Astrocyte (in vitro differentiated cells and primary cell): ENCODE data around the gene ARCN1. TPM values are rescaled to one million over a fixed set of nuclear protein-coding genes. Genes with fewer than 3 reads are reported as not detected.

Experiments used
- DNase-seq: peaks from one replicate; pipeline ENCODE4 v3.0.0-alpha.2; 2010; ENCODE audit warnings: low read depth
- FAIRE-seq: peaks from 2 replicates; lab custom pipeline; 2011; peaks lifted over from hg19 to GRCh38; lab: Jason Lieb, UNC
- H2AFZ ChIP-seq: 2 replicates; pipeline ENCODE4 v1.6.0; 2012; ENCODE audit warnings: low read depth, low read length, inconsistent platforms
- H3K27ac ChIP-seq: 2 replicates; pipeline ENCODE4 v1.5.1; 2011; ENCODE audit warnings: low read depth, low read length, inconsistent platforms
- H3K27me3 ChIP-seq: 2 replicates; pipeline ENCODE4 v1.6.0; 2011; ENCODE audit warnings: low read length, inconsistent platforms; ENCODE audit not compliant: insufficient read depth
- H3K36me3 ChIP-seq: 2 replicates; pipeline ENCODE4 v1.5.1; 2011; ENCODE audit warnings: low read length, inconsistent platforms; ENCODE audit not compliant: insufficient read depth
- H3K4me1 ChIP-seq: 2 replicates; pipeline ENCODE4 v1.5.1; 2011; ENCODE audit warnings: low read length, inconsistent platforms; ENCODE audit not compliant: insufficient read depth
- H3K4me2 ChIP-seq: 2 replicates; pipeline ENCODE4 v1.6.0; 2012; ENCODE audit warnings: low read length, inconsistent platforms
- H3K4me3 ChIP-seq: 2 replicates; pipeline ENCODE4 v1.5.1; 2011; ENCODE audit warnings: low read depth, mild to moderate bottlenecking, low read length, inconsistent platforms; ENCODE audit not compliant: insufficient read depth
- H3K79me2 ChIP-seq: 2 replicates; pipeline ENCODE4 v1.6.0; 2012; ENCODE audit warnings: mild to moderate bottlenecking, low read length, inconsistent platforms; ENCODE audit not compliant: insufficient read depth
- H3K9ac ChIP-seq: 2 replicates; pipeline ENCODE4 v1.6.0; 2012; ENCODE audit warnings: mild to moderate bottlenecking, low read length, inconsistent platforms
- H3K9me3 ChIP-seq: 2 replicates; pipeline ENCODE4 v1.5.1; 2012; ENCODE audit warnings: low read depth, mild to moderate bottlenecking, low read length, inconsistent platforms; ENCODE audit not compliant: insufficient read depth
- H4K20me1 ChIP-seq: 2 replicates; pipeline ENCODE4 v1.6.0; 2012; ENCODE audit warnings: low read length, inconsistent platforms; ENCODE audit not compliant: insufficient read depth
- H3K27ac Mint-ChIP-seq: one replicate; pipeline ENCODE4 v1.8.0; 2021; ENCODE audit warnings: mild to moderate bottlenecking, mixed read lengths; ENCODE audit not compliant: unreplicated experiment
- H3K27me3 Mint-ChIP-seq: one replicate; pipeline ENCODE4 v1.8.0; 2021; ENCODE audit warnings: low read depth, mixed read lengths; ENCODE audit not compliant: unreplicated experiment
- H3K36me3 Mint-ChIP-seq: one replicate; pipeline ENCODE4 v1.8.0; 2021; ENCODE audit warnings: low read depth, mixed read lengths; ENCODE audit not compliant: unreplicated experiment
- H3K4me1 Mint-ChIP-seq: one replicate; pipeline ENCODE4 v1.8.0; 2021; ENCODE audit warnings: low read depth, mixed read lengths; ENCODE audit not compliant: unreplicated experiment
- H3K4me3 Mint-ChIP-seq: one replicate; pipeline ENCODE4 v1.8.0; 2021; ENCODE audit warnings: mild to moderate bottlenecking, moderate library complexity, mixed read lengths; ENCODE audit not compliant: unreplicated experiment
- H3K9me3 Mint-ChIP-seq: one replicate; pipeline ENCODE4 v1.8.0; 2021; ENCODE audit warnings: mild to moderate bottlenecking, mixed read lengths; ENCODE audit not compliant: unreplicated experiment
- CTCF ChIP-seq: IDR thresholded peaks from 2 replicates; pipeline ENCODE4 v1.5.1; 2011; ENCODE audit warnings: low read depth, mild to moderate bottlenecking, inconsistent platforms, low read length, moderate library complexity; ENCODE audit not compliant: insufficient read depth
- EZH2 ChIP-seq: IDR thresholded peaks from 2 replicates; pipeline ENCODE4 v1.6.1; 2012; ENCODE audit warnings: mild to moderate bottlenecking, low read length, inconsistent platforms; ENCODE audit not compliant: insufficient read depth
- total RNA-seq: library from RNA; stranded (reverse); gene quantifications from 2 replicates; pipeline ENCODE4 v1.2.1, GENCODE V29; 2021

The ARCN1 gene
- total RNA-seq, 1 donor from 2014 or later: 255 TPM

GRCh38 chr11:118627566-118627965, 55.4 kb downstream of the ARCN1 start:
- H3K27me3 ChIP-seq: no peaks in the 10 kb centered on the region
- DNase-seq: no peak

DNA sequence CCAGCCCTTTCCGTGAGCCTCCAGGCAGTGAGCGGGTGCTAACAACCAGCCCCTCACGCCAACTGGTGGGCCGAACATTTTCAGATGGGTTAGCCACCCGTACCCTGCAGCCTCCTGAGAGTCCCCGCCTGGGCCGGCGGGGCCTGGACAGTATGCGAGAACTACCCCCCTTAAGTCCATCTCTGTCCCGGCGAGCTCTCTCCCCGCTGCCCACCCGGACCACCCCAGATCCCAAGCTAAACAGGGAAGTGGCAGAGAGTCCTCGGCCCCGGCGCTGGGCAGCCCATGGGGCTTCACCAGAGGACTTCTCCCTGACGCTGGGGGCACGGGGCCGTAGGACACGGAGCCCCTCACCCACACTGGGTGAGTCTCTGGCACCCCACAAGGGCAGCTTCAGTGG, 55.8 kb downstream of the ARCN1 start:
- Histone ChIP-seq H3K9me3 (no peaks in the 10 kb centered on the region), H3K4me2 (no peak overlapping the region), H3K9ac (no peak overlapping the region), H3K27ac (no peak overlapping the region), H3K4me3 (no peak overlapping the region), H4K20me1 (peaks cover 95% of the 10 kb centered on the region), H3K79me2 (peaks cover 92% of the 10 kb centered on the region), H3K27me3 (no peaks in the 10 kb centered on the region), H3K36me3 (peaks cover 66% of the 10 kb centered on the region), H3K4me1 (peaks cover 17% of the 10 kb centered on the region), H2AFZ (no peak overlapping the region)
- FAIRE-seq (no peak), DNase-seq (no peak)
- peaks cover 33% of the 10 kb centered on the region for H3K4me1 Mint-ChIP-seq
- H3K36me3 Mint-ChIP-seq: peaks cover 27% of the 10 kb centered on the region
- H3K9me3 Mint-ChIP-seq: peaks cover 1% of the 10 kb centered on the region
- no peaks in the 10 kb centered on the region for H3K27me3 Mint-ChIP-seq
- TF ChIP-seq CTCF: no peak
- no peak for TF ChIP-seq EZH2
- no peak overlapping the region for H3K4me3 Mint-ChIP-seq
- no peak overlapping the region for H3K27ac Mint-ChIP-seq

More at GRCh38 chr11:118627566-118627965, 55.4 kb downstream of the ARCN1 start:
- H3K4me3 Mint-ChIP-seq: no peak overlapping the region
- H3K4me1 Mint-ChIP-seq: peaks cover 34% of the 10 kb centered on the region
- Histone ChIP-seq H3K27ac (no peak overlapping the region), H3K9ac (no peak overlapping the region), H3K4me1 (peaks cover 20% of the 10 kb centered on the region), H3K4me3 (no peak overlapping the region), H2AFZ (no peak overlapping the region), H3K79me2 (peaks cover 92% of the 10 kb centered on the region), H3K4me2 (no peak overlapping the region), H3K36me3 (peaks cover 65% of the 10 kb centered on the region), H3K9me3 (no peaks in the 10 kb centered on the region), H4K20me1 (peaks cover 95% of the 10 kb centered on the region)
- H3K27ac Mint-ChIP-seq: no peak overlapping the region
- no peaks in the 10 kb centered on the region for H3K27me3 Mint-ChIP-seq
- peaks cover 1% of the 10 kb centered on the region for H3K9me3 Mint-ChIP-seq
- no peak for TF ChIP-seq EZH2
- TF ChIP-seq CTCF: no peak
- H3K36me3 Mint-ChIP-seq: peaks cover 22% of the 10 kb centered on the region
- no peak for FAIRE-seq

DNA sequence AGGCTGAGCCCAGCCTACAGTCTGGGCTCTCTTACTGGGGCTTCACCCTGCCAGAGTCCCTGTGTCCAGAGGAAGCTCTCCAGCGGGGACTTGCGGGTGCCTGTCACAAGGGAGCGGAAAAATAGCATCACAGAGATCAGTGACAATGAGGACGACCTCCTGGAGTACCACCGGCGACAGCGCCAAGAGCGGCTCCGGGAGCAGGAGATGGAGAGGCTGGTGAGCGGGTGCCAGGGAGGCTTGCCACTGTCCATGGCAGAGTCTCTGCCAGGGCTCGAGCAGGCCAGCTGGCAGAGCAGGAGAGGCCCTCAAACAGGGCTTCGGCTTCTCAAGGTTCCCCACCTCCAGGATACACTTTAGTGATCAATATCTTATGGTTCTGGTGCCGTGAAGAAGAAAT, 56.2 kb downstream of the ARCN1 start:
- H3K4me3 ChIP-seq: no peak overlapping the region
- no peak overlapping the region for H3K27ac ChIP-seq
- H3K27ac Mint-ChIP-seq: no peak overlapping the region
- H3K36me3 ChIP-seq: peaks cover 66% of the 10 kb centered on the region
- H3K9ac ChIP-seq: no peak overlapping the region
- H3K4me1 Mint-ChIP-seq: peaks cover 32% of the 10 kb centered on the region
- H3K9me3 ChIP-seq: no peaks in the 10 kb centered on the region
- TF ChIP-seq EZH2: no peak
- TF ChIP-seq CTCF: no peak
- no peaks in the 10 kb centered on the region for H3K27me3 ChIP-seq
- peaks cover 1% of the 10 kb centered on the region for H3K9me3 Mint-ChIP-seq
- FAIRE-seq (no peak), DNase-seq (no peak)
- peaks cover 27% of the 10 kb centered on the region for H3K36me3 Mint-ChIP-seq
- H3K4me1 ChIP-seq: peaks cover 17% of the 10 kb centered on the region
- H4K20me1 ChIP-seq: peaks cover 95% of the 10 kb centered on the region
- no peaks in the 10 kb centered on the region for H3K27me3 Mint-ChIP-seq
- no peak overlapping the region for H3K4me3 Mint-ChIP-seq
- no peak overlapping the region for H2AFZ ChIP-seq
- H3K79me2 ChIP-seq: peaks cover 92% of the 10 kb centered on the region
- no peak overlapping the region for H3K4me2 ChIP-seq
